Right hindlimb (tissue), 1 donor: ENCODE data around the gene DPH3.

Experiments
- DNase-seq: peaks from one replicate; pipeline ENCODE4 v3.0.0-alpha.2; 2018

DPH3 gene

DNA sequence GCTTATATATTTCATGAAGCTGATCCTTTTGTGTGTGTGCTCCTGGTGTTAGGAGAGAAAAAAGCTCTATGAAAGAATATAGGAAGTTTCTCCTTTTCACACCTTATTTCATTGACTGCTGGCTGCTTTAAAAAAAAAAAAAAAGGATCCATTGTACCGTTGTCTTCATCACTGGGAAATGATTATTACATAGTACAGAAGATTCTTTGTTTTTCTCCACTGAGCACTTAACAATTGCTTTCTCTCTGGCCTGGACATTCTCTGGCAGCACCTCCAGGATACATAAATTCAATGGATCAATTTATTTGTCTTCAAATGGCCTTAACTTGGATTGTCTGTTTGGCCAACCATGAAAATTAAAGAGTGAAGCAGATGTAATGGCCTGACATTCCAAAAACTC is 37.2 kb downstream of the DPH3 start:
- DNase-seq, result no peak

DNA sequence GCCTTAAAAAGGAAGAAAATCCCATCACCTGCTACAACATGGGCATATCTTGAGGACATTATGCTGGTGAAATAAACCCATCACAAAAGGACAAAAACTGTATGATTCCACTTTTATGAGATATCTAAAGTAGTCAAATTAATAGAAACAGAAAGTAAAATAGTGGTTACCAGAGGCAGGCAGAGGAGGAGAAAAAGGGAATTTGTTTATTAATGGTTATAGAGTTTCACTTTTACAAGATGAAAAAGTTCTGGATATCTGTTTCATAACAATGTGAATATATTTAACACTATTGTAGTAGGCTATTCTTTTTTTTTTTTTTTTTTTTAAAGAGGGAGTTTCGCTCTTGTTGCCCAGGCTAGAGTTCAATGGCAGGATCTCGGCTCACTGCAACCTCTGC is 40.4 kb downstream of the DPH3 start:
- DNase-seq, result no peak

DNA sequence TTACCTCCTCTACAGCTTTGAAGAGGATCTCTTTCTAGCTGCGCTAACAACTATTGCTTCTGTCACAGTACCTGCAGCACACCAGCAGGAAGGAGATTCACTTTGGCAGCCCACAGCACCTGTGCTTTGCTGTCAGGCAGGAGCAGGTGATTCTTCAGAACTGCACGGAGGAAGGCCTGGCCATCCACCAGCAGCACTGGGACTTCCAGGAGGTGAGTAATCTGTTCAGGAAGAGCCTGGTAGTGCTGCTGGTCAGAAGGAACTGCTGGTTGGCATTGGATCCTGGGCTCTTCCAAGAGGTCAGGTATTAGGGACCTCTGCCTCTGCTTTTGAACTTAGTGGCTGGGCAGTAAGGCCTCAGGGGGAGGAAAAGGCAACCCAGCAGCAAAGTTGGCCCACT is 42.2 kb downstream of the DPH3 start:
- DNase-seq, result no peak

DNA sequence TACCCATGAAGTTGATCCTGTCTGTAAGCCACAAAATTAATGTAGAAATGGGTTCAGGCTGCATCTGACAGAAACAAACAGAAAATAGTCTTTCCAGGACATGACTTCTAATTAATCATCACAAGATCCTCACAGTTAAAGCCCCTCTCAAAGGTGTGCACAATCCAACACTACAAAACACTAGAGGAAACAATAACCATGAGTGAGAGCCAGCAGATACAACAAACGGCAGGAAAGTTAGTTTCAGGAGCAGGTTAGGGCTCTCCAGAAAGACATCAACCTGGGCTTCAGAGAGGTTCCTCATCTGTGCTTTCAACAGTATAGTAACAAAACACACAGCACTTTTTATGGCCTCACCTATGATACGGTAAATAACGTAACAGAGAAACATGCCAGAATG is 42.8 kb downstream of the DPH3 start:
- DNase-seq, result no peak

DNA sequence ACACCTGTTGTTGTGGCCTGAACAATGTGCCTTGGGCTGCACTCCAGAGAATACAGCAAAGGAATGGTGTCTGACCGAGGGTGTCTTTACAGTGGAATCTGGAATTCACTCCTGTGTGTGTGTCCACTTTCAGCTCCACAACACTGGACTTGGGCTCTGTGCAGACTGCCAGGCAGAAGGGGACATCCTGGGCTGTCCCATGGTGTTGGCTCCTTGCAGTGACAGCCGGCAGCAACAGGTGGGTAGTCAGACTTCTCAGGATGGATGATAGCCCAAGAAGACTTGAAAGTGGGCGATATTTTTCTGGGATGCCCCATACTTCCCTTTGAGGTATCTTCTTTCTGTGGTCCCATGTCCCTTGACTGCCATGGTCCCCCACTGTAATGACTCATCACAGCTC is 45.0 kb downstream of the DPH3 start:
- DNase-seq, result no peak

DNA sequence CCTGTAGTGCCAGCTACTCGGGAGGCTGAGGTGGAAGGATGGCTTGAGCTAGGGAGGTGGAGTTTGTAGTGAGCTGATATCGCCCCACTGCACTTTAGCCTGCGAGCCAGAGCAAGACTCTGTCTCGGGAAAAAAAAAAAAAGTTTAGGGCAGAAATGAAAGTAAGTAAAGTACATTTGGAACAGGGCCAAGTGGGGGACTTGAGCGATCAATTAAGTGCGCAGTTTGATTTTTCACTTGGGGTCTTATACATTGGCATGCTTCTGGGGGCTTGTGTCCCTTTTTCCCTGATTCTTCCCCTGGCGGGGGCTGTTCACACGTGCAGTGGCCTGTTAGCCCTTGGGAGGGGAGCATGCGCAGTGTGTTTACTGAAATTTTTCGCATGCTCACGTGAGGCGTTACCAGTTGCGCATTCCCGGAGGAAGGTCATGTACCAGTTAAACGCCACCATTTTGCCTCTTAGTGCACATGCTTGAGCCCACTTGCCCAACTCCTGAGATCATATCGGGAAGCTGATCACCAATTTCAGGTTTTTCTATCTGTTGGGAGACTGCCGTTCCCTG is 48.3 kb downstream of the DPH3 start:
- no peak for DNase-seq

DNA sequence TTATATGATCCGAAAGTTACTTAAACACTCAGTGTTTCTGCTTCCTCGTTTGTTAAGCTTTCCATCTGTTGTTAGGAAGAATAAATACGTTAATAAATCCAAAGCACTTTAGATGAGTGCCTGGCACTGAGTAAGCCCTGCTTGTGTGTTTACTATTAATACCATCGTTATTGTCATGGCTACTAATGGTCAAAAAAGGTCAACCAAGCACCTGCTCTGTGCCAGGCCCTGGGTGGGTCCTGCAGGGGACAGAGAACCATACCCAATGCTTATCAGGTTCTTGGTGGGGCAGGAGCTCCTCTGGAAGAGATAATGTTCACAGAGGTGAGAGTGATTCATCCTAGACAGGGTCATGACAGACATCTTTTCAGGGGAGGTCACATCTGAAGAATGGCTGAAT is 50.4 kb downstream of the DPH3 start:
- DNase-seq, result no peak

DNA sequence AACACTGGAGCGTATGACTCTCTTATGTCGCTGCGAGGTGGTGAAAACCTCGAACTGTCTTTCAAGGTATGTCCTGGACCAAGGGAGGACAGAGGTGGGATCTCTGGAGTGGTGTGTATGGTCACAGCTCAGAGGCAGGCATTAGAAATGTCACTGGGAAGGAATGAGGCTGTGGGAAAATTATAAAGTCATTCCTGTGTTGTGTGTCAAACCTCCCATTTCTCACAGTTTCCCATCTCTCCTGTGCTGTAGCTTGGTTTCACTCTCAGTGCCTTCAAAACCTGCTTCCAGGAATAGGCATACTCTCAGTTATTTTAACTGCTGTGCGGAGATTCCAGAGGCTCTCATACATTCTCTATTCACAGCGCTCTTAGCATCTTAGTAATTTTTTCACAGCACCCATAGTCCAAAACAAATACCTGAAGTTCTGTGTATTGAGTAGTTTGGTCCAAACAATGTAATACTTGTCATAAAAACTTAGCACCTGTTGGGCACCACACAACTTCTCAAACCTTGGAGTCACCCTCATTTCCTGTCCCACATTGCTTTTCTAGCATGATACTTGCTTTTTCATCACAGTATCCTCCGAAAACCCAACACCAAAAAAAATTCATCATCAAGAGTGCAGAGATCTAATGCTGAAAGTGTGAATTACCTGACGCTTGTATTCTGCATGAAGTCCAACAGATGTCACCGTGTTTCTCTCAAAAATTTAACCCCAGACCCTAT is 53.4 kb downstream of the DPH3 start:
- no peak for DNase-seq
